ENCODE measurements around the gene MEDAG. TPM values are rescaled to one million over a fixed set of nuclear protein-coding genes. Genes with fewer than 3 reads are reported as not detected.

MEDAG gene
- total and polyA plus RNA-seq, 7 experiments from 2014 or later = 0.17 to 0.49 TPM; not detected in 5

GRCh38 chr13:30862707-30863106 lies 43.4 kb upstream of the MEDAG start:
- ATAC-seq (no peak), DNase-seq (no peak)
- intact Hi-C loops (cut with micrococcal nuclease) = loop anchor here in 1 of 2 donors (10.0 kb wide), 1 partner anchor 728 kb away; no protein-coding TSS in a partner anchor
- Mint-ChIP-seq H3K36me3 (no peaks in the 10 kb centered on the region), H3K9me3 (peaks cover 0 to 3% (median 0%) of the 10 kb centered on the region in 11 donors), H3K4me1 (peaks cover 0 to 7% (median 4%) of the 10 kb centered on the region in 7 donors), H3K4me3 (no peak overlapping the region), H3K27ac (no peak overlapping the region), H3K27me3 (peaks cover 5 to 15% (median 5%) of the 10 kb centered on the region in 5 donors)
- Histone ChIP-seq H3K4me3 (ENCODE audit: low read length) (no peak overlapping the region), H3K9me3 (ENCODE audit: control insufficient read depth in 2 of 3, low read length in 3 of 3) (no peaks in the 10 kb centered on the region), H3K36me3 (ENCODE audit: control insufficient read depth in 2 of 3, insufficient read depth in 3 of 3, low read length in 3 of 3) (no peaks in the 10 kb centered on the region), H3K4me1 (ENCODE audit: control insufficient read depth in 2 of 2, insufficient read depth in 2 of 2, low read length in 2 of 2) (no peaks in the 10 kb centered on the region), H3K27me3 (ENCODE audit: control insufficient read depth in 2 of 2, insufficient read depth in 2 of 2, low read length in 2 of 2) (no peaks in the 10 kb centered on the region), H3K27ac (ENCODE audit: low read depth, low read length) (no peak overlapping the region)
- POLR2A ChIA-PET = no interaction called here
- CTCF ChIA-PET = no interaction called here

GRCh38 chr13:30863231-30863630 lies 42.8 kb upstream of the MEDAG start:
- ATAC-seq (no peak), DNase-seq (no peak)
- intact Hi-C loops (cut with micrococcal nuclease) = loop anchor here in 1 of 2 donors (10.0 kb wide), 1 partner anchor 728 kb away; no protein-coding TSS in a partner anchor
- Mint-ChIP-seq H3K4me3 (no peak overlapping the region), H3K9me3 (peaks cover 0 to 3% (median 0%) of the 10 kb centered on the region in 11 donors), H3K27me3 (peaks cover 5 to 16% (median 5%) of the 10 kb centered on the region in 5 donors), H3K36me3 (no peaks in the 10 kb centered on the region), H3K4me1 (peaks cover 0 to 7% (median 4%) of the 10 kb centered on the region in 7 donors), H3K27ac (peak overlapping the region in 1 of 9 donors; percentile 46)
- ChIA-PET POLR2A (no interaction called here), CTCF (interaction anchor here (0.5 kb wide), 1 partner anchor 1234 kb away, joined by 3 read pairs; no protein-coding TSS in a partner anchor)
- H3K36me3 ChIP-seq (ENCODE audit: control insufficient read depth in 2 of 3, insufficient read depth in 3 of 3, low read length in 3 of 3) = no peaks in the 10 kb centered on the region
- no peak overlapping the region for H3K27ac ChIP-seq (ENCODE audit: low read depth, low read length)
- no peaks in the 10 kb centered on the region for H3K4me1 ChIP-seq (ENCODE audit: control insufficient read depth in 2 of 2, insufficient read depth in 2 of 2, low read length in 2 of 2)
- H3K9me3 ChIP-seq (ENCODE audit: control insufficient read depth in 2 of 3, low read length in 3 of 3) = no peaks in the 10 kb centered on the region
- H3K27me3 ChIP-seq (ENCODE audit: control insufficient read depth in 2 of 2, insufficient read depth in 2 of 2, low read length in 2 of 2) = no peaks in the 10 kb centered on the region
- no peak overlapping the region for H3K4me3 ChIP-seq (ENCODE audit: low read length)

GRCh38 chr13:30863796-30864195 lies 42.3 kb upstream of the MEDAG start:
- H3K36me3 Mint-ChIP-seq = no peaks in the 10 kb centered on the region
- H3K27me3 Mint-ChIP-seq = peaks cover 5 to 18% (median 7%) of the 10 kb centered on the region in 5 donors
- ChIA-PET POLR2A (no interaction called here), CTCF (interaction anchor here (0.5 kb wide), 1 partner anchor 1235 kb away, joined by 3 read pairs; no protein-coding TSS in a partner anchor)
- intact Hi-C loops (cut with micrococcal nuclease) = loop anchor here in 1 of 2 donors (10.0 kb wide), 1 partner anchor 729 kb away; no protein-coding TSS in a partner anchor
- H3K4me3 Mint-ChIP-seq = no peak overlapping the region
- H3K9me3 Mint-ChIP-seq = peaks cover 0 to 3% (median 0%) of the 10 kb centered on the region in 11 donors
- H3K27ac ChIP-seq (ENCODE audit: low read depth, low read length) = no peak overlapping the region
- no peaks in the 10 kb centered on the region for H3K9me3 ChIP-seq (ENCODE audit: control insufficient read depth in 2 of 3, low read length in 3 of 3)
- no peaks in the 10 kb centered on the region for H3K36me3 ChIP-seq (ENCODE audit: control insufficient read depth in 2 of 3, insufficient read depth in 3 of 3, low read length in 3 of 3)
- ATAC-seq (no peak), DNase-seq (no peak)
- peaks cover 0 to 7% (median 4%) of the 10 kb centered on the region in 7 donors for H3K4me1 Mint-ChIP-seq
- no peaks in the 10 kb centered on the region for H3K4me1 ChIP-seq (ENCODE audit: control insufficient read depth in 2 of 2, insufficient read depth in 2 of 2, low read length in 2 of 2)
- H3K4me3 ChIP-seq (ENCODE audit: low read length) = no peak overlapping the region
- H3K27ac Mint-ChIP-seq = no peak overlapping the region
- no peaks in the 10 kb centered on the region for H3K27me3 ChIP-seq (ENCODE audit: control insufficient read depth in 2 of 2, insufficient read depth in 2 of 2, low read length in 2 of 2)

GRCh38 chr13:30864433-30865122 lies 41.5 kb upstream of the MEDAG start:
- DNase-seq (no peak), ATAC-seq (no peak)
- Mint-ChIP-seq H3K27ac (no peak overlapping the region), H3K9me3 (peaks cover 0 to 3% (median 0%) of the 10 kb centered on the region in 11 donors), H3K4me3 (no peak overlapping the region), H3K4me1 (peaks cover 0 to 7% (median 4%) of the 10 kb centered on the region in 7 donors), H3K36me3 (no peaks in the 10 kb centered on the region), H3K27me3 (peaks cover 5 to 25% (median 8%) of the 10 kb centered on the region in 5 donors)
- Histone ChIP-seq H3K9me3 (ENCODE audit: control insufficient read depth in 2 of 3, low read length in 3 of 3) (no peaks in the 10 kb centered on the region), H3K4me3 (ENCODE audit: low read length) (no peak overlapping the region), H3K27ac (ENCODE audit: low read depth, low read length) (no peak overlapping the region), H3K4me1 (ENCODE audit: control insufficient read depth in 2 of 2, insufficient read depth in 2 of 2, low read length in 2 of 2) (no peaks in the 10 kb centered on the region), H3K36me3 (ENCODE audit: control insufficient read depth in 2 of 3, insufficient read depth in 3 of 3, low read length in 3 of 3) (no peaks in the 10 kb centered on the region), H3K27me3 (ENCODE audit: control insufficient read depth in 2 of 2, insufficient read depth in 2 of 2, low read length in 2 of 2) (no peaks in the 10 kb centered on the region)
- intact Hi-C loops (cut with micrococcal nuclease) = loop anchor here (1.0 to 10.0 kb wide), 5 partner anchors 180 to 732 kb away; no protein-coding TSS in a partner anchor
- CTCF ChIA-PET = interaction anchor here (0.7 to 1.3 kb wide), 5 partner anchors 16 to 1735 kb away, joined by 3 to 5 read pairs (median 3); no protein-coding TSS in a partner anchor
- POLR2A ChIA-PET = no interaction called here

- Histone ChIP-seq H3K27ac (ENCODE audit: low read depth, low read length) (no peak overlapping the region), H3K4me3 (ENCODE audit: low read length) (no peak overlapping the region), H3K36me3 (ENCODE audit: control insufficient read depth in 2 of 3, insufficient read depth in 3 of 3, low read length in 3 of 3) (no peaks in the 10 kb centered on the region), H3K9me3 (ENCODE audit: control insufficient read depth in 2 of 3, low read length in 3 of 3) (no peaks in the 10 kb centered on the region), H3K27me3 (ENCODE audit: control insufficient read depth in 2 of 2, insufficient read depth in 2 of 2, low read length in 2 of 2) (no peaks in the 10 kb centered on the region), H3K4me1 (ENCODE audit: control insufficient read depth in 2 of 2, insufficient read depth in 2 of 2, low read length in 2 of 2) (no peaks in the 10 kb centered on the region)
- DNase-seq (peak; percentile 7 to 46 (median 34)), ATAC-seq (peak; percentile 91)
- ChIA-PET POLR2A (no interaction called here), CTCF (interaction anchor here (0.7 to 1.3 kb wide), 9 partner anchors 9 to 1736 kb away, joined by 3 to 5 read pairs (median 3); no protein-coding TSS in a partner anchor)
- no peak overlapping the region for H3K4me3 Mint-ChIP-seq
- no peaks in the 10 kb centered on the region for H3K36me3 Mint-ChIP-seq
- intact Hi-C loops (cut with micrococcal nuclease) = loop anchor here (1.0 to 10.0 kb wide), 5 partner anchors 179 to 733 kb away; no protein-coding TSS in a partner anchor
- peaks cover 0 to 9% (median 4%) of the 10 kb centered on the region in 7 donors for H3K4me1 Mint-ChIP-seq
- H3K27me3 Mint-ChIP-seq = peaks cover 5 to 25% (median 8%) of the 10 kb centered on the region in 5 donors
- peaks cover 0 to 3% (median 0%) of the 10 kb centered on the region in 11 donors for H3K9me3 Mint-ChIP-seq
- H3K27ac Mint-ChIP-seq = no peak overlapping the region
Measured at GRCh38 chr13:30865123-30866049, 40.7 kb upstream of the MEDAG start.

- ATAC-seq (no peak), DNase-seq (no peak)
- Mint-ChIP-seq H3K9me3 (peaks cover 0 to 3% (median 0%) of the 10 kb centered on the region in 11 donors), H3K27me3 (peaks cover 5 to 25% (median 12%) of the 10 kb centered on the region in 5 donors), H3K4me3 (no peak overlapping the region), H3K27ac (no peak overlapping the region), H3K4me1 (peaks cover 0 to 14% (median 4%) of the 10 kb centered on the region in 7 donors), H3K36me3 (no peaks in the 10 kb centered on the region)
- H3K9me3 ChIP-seq (ENCODE audit: control insufficient read depth in 2 of 3, low read length in 3 of 3) = no peaks in the 10 kb centered on the region
- CTCF ChIA-PET = interaction anchor here (0.5 to 1.3 kb wide), 2 partner anchors 8 to 286 kb away, joined by 4 to 5 read pairs; no protein-coding TSS in a partner anchor
- H3K27me3 ChIP-seq (ENCODE audit: control insufficient read depth in 2 of 2, insufficient read depth in 2 of 2, low read length in 2 of 2) = no peaks in the 10 kb centered on the region
- no peaks in the 10 kb centered on the region for H3K36me3 ChIP-seq (ENCODE audit: control insufficient read depth in 2 of 3, insufficient read depth in 3 of 3, low read length in 3 of 3)
- intact Hi-C loops (cut with micrococcal nuclease) = loop anchor here in 1 of 2 donors (5.0 to 10.0 kb wide), 2 partner anchors 189 to 732 kb away; no protein-coding TSS in a partner anchor
- H3K4me1 ChIP-seq (ENCODE audit: control insufficient read depth in 2 of 2, insufficient read depth in 2 of 2, low read length in 2 of 2) = no peaks in the 10 kb centered on the region
- POLR2A ChIA-PET = no interaction called here
- H3K27ac ChIP-seq (ENCODE audit: low read depth, low read length) = no peak overlapping the region
- H3K4me3 ChIP-seq (ENCODE audit: low read length) = no peak overlapping the region
Measured at GRCh38 chr13:30866677-30867076, 39.4 kb upstream of the MEDAG start.

Data from naive thymus-derived CD4-positive, alpha-beta T cell (primary cell).